ENCODE results near the gene WDR54. TPM values are rescaled to one million over a fixed set of nuclear protein-coding genes. Genes with fewer than 3 reads are reported as not detected.

WDR54 gene
- total and polyA plus RNA-seq, 4 donors: 1.7 to 4.2 (median 3.1) TPM

DNA sequence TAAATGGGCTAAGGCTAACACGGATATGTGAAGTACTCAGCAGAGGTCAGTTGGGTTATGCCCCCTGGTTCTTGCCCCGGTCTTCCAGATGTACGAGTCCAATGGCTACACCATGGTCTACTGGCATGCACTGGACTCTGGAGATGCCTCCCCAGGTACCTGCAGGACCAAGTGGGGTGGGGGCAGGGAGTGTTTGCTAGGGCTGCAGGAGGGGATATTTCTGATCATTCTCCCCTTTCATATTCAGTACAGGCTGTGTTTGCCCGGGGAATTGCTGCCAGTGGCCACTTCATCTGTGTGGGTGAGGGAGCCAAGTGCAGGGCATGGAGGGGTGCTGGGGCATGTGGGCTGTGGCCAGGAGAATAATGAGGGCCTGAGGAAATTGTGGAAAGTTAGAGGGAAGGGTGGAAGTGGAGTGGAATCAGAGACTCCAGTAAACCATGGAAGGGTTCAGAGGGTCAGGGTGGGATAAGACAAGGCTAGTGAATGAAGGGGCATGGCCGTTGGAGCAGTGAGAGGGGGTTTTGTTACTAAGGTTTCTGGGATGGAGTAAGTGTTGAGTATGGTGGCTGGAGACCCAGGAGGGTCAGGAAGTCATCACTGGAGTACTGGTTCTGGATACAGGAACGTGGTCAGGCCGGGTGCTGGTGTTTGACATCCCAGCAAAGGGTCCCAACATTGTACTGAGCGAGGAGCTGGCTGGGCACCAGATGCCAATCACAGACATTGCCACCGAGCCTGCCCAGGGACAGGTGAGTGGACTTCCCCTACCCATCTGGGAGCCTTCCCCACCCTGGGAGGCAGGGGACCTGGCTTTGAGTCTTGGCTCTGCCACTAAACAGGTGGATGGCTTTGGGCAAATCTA lies 1.9 kb downstream of the WDR54 start:
- H3K27me3 ChIP-seq (ENCODE audit: control insufficient read depth in 4 of 4, insufficient read depth in 4 of 4, low read length in 3 of 4): no peaks in the 10 kb centered on the region
- H3K4me1 ChIP-seq (ENCODE audit: control insufficient read depth in 4 of 4, insufficient read depth in 4 of 4, low read length in 3 of 4): peaks cover 6 to 17% (median 7%) of the 10 kb centered on the region in 4 donors
- H3K27ac ChIP-seq (ENCODE audit: low read depth in 1 of 2, low read length in 2 of 2): no peak overlapping the region
- no peak for DNase-seq (ENCODE audit: low spot score)
- H3K36me3 ChIP-seq (ENCODE audit: control insufficient read depth in 4 of 4, insufficient read depth in 3 of 4, low read depth in 1 of 4, low read length in 3 of 4): peaks cover 5 to 33% (median 21%) of the 10 kb centered on the region in 4 donors
- no peak overlapping the region for H3K9ac ChIP-seq (ENCODE audit: low read depth in 1 of 2, low read length in 2 of 2)
- no peak overlapping the region for H3K4me3 ChIP-seq (ENCODE audit: low read depth in 1 of 3, low read length in 3 of 3)
- H3K9me3 ChIP-seq (ENCODE audit: control insufficient read depth in 4 of 4, low read length in 3 of 4): no peaks in the 10 kb centered on the region
- 78% methylated on average over 9 of the region's 9 CpGs for WGBS
- TF ChIP-seq RXRA (IDR thresholded peaks at IDR 0.05) (no peak), EGR1 (IDR thresholded peaks at IDR 0.05; ENCODE audit: low read depth in 2 of 2) (no peak), FOXA2 (IDR thresholded peaks at IDR 0.05) (no peak), NR2F2 (IDR thresholded peaks at IDR 0.05) (no peak), GABPA (IDR thresholded peaks at IDR 0.05 in 1 of 2, conservative IDR thresholded peaks at IDR 0.05 in 1 of 2) (no peak), FOXA1 (IDR thresholded peaks at IDR 0.05) (no peak), JUND (IDR thresholded peaks at IDR 0.05) (no peak), RAD21 (IDR thresholded peaks at IDR 0.05) (no peak), SP1 (IDR thresholded peaks at IDR 0.05) (no peak), YY1 (IDR thresholded peaks at IDR 0.05) (no peak), HNF4A (conservative IDR thresholded peaks at IDR 0.05) (no peak), TAF1 (conservative IDR thresholded peaks at IDR 0.05) (no peak), HNF4G (IDR thresholded peaks at IDR 0.05) (no peak)
- TF ChIP-seq, protein P1, sequence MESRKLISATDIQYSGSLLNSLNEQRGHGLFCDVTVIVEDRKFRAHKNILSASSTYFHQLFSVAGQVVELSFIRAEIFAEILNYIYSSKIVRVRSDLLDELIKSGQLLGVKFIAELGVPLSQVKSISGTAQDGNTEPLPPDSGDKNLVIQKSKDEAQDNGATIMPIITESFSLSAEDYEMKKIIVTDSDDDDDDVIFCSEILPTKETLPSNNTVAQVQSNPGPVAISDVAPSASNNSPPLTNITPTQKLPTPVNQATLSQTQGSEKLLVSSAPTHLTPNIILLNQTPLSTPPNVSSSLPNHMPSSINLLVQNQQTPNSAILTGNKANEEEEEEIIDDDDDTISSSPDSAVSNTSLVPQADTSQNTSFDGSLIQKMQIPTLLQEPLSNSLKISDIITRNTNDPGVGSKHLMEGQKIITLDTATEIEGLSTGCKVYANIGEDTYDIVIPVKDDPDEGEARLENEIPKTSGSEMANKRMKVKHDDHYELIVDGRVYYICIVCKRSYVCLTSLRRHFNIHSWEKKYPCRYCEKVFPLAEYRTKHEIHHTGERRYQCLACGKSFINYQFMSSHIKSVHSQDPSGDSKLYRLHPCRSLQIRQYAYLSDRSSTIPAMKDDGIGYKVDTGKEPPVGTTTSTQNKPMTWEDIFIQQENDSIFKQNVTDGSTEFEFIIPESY (IDR thresholded peaks at IDR 0.05): no peak
- TF ChIP-seq, protein P2, sequence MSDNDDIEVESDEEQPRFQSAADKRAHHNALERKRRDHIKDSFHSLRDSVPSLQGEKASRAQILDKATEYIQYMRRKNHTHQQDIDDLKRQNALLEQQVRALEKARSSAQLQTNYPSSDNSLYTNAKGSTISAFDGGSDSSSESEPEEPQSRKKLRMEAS (IDR thresholded peaks at IDR 0.05): no peak
- TF ChIP-seq, protein P3, sequence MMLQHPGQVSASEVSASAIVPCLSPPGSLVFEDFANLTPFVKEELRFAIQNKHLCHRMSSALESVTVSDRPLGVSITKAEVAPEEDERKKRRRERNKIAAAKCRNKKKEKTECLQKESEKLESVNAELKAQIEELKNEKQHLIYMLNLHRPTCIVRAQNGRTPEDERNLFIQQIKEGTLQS (IDR thresholded peaks at IDR 0.05): no peak
- TF ChIP-seq, protein P4, sequence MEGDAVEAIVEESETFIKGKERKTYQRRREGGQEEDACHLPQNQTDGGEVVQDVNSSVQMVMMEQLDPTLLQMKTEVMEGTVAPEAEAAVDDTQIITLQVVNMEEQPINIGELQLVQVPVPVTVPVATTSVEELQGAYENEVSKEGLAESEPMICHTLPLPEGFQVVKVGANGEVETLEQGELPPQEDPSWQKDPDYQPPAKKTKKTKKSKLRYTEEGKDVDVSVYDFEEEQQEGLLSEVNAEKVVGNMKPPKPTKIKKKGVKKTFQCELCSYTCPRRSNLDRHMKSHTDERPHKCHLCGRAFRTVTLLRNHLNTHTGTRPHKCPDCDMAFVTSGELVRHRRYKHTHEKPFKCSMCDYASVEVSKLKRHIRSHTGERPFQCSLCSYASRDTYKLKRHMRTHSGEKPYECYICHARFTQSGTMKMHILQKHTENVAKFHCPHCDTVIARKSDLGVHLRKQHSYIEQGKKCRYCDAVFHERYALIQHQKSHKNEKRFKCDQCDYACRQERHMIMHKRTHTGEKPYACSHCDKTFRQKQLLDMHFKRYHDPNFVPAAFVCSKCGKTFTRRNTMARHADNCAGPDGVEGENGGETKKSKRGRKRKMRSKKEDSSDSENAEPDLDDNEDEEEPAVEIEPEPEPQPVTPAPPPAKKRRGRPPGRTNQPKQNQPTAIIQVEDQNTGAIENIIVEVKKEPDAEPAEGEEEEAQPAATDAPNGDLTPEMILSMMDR (IDR thresholded peaks at IDR 0.05; ENCODE audit: low read depth, low read length, missing input control): no peak
- TF ChIP-seq, protein P5, sequence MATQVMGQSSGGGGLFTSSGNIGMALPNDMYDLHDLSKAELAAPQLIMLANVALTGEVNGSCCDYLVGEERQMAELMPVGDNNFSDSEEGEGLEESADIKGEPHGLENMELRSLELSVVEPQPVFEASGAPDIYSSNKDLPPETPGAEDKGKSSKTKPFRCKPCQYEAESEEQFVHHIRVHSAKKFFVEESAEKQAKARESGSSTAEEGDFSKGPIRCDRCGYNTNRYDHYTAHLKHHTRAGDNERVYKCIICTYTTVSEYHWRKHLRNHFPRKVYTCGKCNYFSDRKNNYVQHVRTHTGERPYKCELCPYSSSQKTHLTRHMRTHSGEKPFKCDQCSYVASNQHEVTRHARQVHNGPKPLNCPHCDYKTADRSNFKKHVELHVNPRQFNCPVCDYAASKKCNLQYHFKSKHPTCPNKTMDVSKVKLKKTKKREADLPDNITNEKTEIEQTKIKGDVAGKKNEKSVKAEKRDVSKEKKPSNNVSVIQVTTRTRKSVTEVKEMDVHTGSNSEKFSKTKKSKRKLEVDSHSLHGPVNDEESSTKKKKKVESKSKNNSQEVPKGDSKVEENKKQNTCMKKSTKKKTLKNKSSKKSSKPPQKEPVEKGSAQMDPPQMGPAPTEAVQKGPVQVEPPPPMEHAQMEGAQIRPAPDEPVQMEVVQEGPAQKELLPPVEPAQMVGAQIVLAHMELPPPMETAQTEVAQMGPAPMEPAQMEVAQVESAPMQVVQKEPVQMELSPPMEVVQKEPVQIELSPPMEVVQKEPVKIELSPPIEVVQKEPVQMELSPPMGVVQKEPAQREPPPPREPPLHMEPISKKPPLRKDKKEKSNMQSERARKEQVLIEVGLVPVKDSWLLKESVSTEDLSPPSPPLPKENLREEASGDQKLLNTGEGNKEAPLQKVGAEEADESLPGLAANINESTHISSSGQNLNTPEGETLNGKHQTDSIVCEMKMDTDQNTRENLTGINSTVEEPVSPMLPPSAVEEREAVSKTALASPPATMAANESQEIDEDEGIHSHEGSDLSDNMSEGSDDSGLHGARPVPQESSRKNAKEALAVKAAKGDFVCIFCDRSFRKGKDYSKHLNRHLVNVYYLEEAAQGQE (IDR thresholded peaks at IDR 0.05): no peak

Data from liver (tissue), 9 donors.